HG02763 (cell line): Measurements from ENCODE around the gene ZNF487.

Experiments
- ATAC-seq: cut with Tn5 transposase; IDR thresholded peaks from one replicate; pipeline ENCODE4 v1.9.1; 2021; ENCODE audit warnings: mild to moderate bottlenecking, moderate library complexity; ENCODE audit not compliant: unreplicated experiment

Gene ZNF487

GRCh38 chr10:43482319-43483078 is 45.6 kb downstream of the ZNF487 start:
- no peak for ATAC-seq

- ATAC-seq = no peak
These were observed 54.9 kb downstream of the ZNF487 start for GRCh38 chr10:43491855-43492254.

- no peak for ATAC-seq
These were observed 66.0 kb downstream of the ZNF487 start for GRCh38 chr10:43502931-43503330.

- ATAC-seq = no peak
These were observed 87.7 kb downstream of the ZNF487 start for GRCh38 chr10:43524434-43525247.
